T-helper 1 cell treated with Interleukin-12 subunit alpha and Interleukin-12 subunit beta and Interleukin-4 antibody, amounts not matched to agents 30 ng/mL and 1 ng/mL, for 36 hours (primary cell): ENCODE results near the gene ZNF277. TPM values are rescaled to one million over a fixed set of nuclear protein-coding genes. Genes with fewer than 3 reads are reported as not detected.

Source experiments
- intact Hi-C: fragments of 100-400 bp; cut with micrococcal nuclease; formaldehyde crosslinking; loops from one replicate; pipeline ENCODE4 v1.15.1; 2024
- total RNA-seq: library from RNA; stranded (reverse); gene quantifications from 2 replicates; pipeline ENCODE4 v1.2.3, GENCODE V29; 2022

ZNF277 gene
- total RNA-seq, 1 donor from 2014 or later = 14.3 TPM

DNA sequence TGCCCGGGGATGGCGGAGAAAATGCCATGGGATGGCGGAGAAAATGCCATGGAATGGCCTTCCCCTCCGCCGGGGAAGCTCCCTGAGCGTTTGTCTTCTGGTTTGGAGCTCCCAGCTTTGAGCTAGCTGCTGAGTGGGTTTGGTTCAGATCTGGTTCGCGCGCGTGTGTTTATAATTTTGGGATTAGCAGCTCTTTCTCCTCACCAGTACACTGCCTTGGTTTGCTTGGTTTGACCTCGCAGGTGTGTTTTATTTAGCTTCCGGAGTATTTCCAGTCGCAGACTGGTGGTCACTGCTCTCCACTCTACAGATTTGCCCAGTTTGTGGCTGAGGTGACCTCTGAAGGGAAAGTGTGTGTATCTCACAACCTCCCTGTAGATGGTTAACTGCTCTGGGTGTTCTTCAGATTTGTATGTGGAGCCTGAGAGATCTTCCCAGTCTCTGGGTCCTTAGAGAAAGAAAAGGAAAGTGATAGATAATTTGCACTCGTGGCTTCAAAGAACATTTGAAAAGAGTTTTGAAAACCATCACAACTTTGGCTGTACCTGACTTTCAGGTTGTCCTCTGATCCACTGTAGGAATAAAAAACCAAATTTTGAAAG is 597 bp downstream of the ZNF277 start:
- intact Hi-C loops = loop anchor here (1.0 to 10.0 kb wide), 10 partner anchors 183 to 1215 kb away; partner anchors contain the start of genes IFRD1, IMMP2L, SMIM30 and TMEM168

DNA sequence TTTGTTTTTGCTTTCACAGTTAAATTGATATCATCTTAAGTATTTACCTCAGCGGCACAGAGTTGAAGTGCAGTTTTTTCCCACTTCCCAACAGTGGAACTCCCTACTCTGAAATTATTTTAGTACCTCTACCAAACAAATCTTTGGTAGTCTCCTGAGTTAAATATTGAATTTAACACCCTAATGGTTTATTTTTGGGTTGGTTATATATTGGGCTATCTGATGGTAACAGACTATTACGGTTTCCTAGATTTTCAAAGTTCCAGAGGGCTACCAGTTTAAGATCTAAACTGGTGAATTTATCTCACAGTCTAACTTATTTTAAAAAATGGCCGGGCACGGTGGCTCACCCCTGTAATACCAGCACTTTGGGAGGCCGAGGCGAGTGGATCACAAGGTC is 1.3 kb downstream of the ZNF277 start:
- intact Hi-C loops = loop anchor here (5.0 to 10.0 kb wide), 4 partner anchors 463 to 1215 kb away; no protein-coding TSS in a partner anchor

DNA sequence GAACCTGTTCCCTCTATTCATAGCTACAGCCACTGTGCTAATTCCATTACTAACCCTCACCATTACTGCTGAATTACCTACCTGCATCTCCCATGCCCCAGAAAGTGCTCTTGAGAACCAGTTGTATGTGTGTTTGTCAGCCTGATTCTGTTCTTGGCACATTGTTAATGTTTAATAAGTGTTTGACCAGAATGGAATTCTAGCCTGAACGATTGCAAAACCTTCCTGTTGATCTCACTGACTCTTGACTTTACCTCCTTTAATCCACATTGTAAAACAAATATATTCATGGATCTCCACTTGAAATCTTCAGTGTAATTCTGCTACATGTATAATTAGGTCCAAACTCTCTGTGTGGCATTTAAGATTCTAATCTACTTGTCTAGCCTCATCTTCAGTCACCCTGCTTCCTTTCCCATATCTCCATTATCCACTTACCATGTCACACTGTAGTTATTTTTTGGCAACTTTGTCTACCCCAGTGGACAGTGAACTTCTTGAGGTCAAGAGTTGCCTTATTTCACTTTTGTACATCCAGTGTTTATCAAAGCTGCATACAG is 4.9 kb downstream of the ZNF277 start:
- intact Hi-C loops = no loop called here

DNA sequence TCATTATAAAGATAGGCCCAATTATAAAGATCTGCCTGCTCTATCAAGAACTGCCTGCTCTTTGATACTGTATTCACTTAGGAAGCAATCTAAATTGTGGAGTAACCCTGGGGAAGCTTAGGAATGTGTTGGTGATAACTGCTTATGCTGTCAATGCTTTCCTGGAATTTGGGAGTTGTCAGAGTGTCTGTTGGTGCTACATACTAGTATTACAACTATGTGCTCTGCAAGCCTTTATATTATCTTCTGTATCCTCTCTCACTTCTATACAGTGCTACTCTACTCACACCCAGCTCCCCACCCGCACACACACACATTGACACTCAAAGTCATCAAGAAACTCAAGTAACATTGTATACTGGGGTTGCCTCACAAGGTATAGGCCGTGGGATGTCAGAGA is 6.1 kb downstream of the ZNF277 start:
- intact Hi-C loops = no loop called here

DNA sequence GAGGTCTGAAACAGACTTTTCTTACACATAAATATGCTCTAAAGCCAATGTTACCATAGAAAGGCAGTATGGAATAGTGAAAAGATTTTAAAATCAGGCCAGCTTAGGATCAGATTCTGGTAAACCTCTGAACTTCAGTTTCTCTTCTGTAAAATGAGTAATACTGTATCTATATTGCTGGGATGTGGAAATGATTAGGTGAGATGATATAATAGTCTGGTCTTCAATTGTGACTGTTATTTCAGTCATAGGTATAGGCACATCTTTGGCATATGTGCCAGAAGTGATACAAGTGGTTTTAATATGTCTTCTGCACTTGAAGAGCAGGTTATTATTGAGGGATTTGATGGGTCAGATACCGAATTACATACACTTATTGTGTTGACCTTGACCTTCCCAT is 7.2 kb downstream of the ZNF277 start:
- intact Hi-C loops = no loop called here

DNA sequence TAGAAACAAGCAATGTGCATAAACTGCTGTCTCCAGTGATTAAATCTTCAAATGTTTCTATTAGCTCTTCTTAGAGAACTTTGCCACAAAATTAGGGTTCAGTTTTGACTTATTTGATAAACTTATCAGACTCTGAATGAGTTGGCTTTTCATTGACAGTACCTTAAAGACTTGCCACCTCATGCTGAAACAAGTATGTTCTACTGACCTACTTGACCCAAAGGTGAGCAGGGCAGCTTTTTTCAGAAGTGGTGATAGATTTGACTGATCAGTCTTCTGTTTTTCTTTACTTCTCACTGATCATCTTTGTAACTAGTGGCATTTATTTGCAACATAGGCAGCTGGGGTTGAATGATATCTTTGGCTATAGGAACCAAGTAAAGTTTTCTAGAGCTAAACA is 7.8 kb downstream of the ZNF277 start:
- intact Hi-C loops = no loop called here

DNA sequence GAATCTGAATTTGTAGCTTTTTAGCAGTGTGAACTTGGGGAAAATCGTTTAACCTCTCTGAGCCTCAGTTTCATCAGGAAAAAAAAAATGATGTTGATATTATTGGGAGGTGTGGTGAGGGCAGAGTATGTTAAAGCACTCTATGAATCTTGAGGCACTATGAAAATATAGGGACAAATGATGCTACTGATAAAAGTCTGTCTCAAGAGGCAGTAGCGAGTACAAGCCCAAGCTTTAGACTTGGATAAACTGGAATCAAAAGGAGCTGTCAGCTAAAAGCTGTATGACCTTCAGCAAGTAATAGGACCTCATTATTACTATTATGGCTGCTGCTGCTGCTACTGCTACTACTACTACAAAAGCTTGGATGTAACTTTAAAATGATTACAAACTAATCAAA is 8.4 kb downstream of the ZNF277 start:
- intact Hi-C loops = no loop called here

DNA sequence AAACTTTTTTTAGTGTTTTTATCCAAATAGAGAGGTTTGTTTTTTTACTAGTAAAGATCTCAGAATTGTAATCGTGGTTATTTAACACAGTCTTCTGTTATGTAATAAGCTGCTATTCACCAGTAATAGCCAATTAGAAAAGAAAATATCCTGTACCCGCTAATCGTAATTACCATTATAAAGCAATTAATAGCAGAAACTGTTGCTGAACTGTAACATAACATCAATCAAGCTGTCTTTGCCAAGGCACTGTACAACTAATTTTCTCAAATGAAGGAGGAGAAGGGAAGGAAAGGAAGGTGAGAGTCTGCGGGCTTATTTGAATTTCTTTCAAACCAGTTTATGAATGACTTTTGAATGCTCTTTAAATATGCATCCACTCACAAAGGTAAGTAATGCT is 9.3 kb downstream of the ZNF277 start:
- intact Hi-C loops = no loop called here

DNA sequence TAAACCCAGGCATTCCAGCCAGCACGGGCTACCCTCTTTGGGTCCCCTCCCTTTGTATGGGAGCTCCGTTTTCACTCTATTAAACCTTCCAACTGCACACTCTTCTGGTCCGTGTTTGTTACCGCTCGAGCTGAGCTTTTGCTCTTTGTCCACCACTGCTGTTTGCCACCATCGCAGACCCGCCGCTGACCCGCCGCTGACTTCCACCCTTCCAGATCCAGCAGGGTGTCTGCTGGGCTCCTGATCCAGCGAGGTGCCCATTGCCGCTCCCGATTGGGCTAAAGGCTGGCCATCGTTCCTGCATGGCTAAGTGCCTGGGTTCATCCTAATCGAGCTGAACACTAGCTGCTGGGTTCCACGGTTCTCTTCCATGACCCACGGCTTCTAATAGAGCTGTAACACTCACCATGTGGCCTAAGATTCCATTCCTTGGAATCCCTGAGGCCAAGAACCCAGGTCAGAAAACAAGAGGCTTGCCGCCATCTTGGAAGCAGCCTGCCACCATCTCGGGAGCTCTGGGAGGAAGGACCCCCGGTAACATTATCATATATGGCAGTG is 14.5 kb downstream of the ZNF277 start:
- intact Hi-C loops = no loop called here

DNA sequence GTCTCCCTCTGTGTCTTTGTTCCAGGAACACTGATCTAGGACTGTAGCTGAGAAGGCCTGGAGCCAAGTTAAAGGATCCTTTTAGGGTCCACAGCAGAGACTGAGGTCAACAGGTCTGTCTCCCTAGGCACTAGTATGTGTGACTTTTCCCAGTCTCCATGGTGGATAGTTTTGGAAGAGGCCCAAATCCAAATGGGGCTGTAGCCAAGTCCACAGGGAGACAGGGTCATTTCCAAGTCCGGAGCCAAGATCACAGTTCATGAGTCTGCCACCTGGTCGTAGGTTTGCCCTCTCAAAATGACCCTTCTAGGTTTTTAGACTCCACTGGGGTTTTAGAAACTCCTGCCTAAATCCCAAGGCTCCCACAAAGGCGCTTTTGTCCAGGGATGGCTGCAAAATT is 16.8 kb downstream of the ZNF277 start:
- intact Hi-C loops = no loop called here

DNA sequence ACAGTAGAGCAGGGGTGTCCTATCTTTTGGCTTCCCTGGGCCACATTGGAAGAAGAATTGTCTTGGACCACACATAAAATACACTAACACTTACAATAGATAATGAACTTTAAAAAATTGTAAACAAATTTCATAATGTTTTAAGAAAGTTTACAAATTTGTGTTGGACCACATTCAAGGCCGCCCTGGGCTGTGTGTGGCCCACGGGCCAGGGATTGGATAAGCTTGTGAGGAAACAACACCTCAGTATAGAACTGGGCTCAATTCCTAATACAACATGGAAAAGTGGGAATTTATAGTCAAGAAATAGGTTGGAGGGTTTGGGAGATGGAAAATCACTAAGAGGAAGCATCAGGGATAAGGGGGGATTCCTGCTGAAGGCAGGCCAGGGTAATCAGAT is 17.7 kb downstream of the ZNF277 start:
- intact Hi-C loops = no loop called here

DNA sequence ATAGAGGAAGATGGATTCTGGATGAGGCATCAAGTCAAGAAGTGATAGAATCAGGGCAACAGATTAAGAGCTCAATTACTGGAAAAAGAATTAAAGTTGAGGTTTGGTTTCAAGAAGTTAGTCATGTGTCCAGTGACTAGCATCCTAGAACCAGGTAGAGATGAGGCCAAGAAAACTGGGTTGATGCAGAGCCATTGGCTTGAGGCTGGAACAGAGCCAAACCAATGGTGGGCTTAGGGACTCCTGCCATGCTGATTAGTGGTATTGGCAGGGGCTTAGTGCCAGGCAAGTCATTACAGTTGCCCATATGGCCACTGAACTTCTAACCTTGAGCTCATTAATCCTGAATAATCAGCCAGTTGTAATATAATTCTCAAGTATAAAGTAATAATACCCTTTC is 18.5 kb downstream of the ZNF277 start:
- intact Hi-C loops = no loop called here

DNA sequence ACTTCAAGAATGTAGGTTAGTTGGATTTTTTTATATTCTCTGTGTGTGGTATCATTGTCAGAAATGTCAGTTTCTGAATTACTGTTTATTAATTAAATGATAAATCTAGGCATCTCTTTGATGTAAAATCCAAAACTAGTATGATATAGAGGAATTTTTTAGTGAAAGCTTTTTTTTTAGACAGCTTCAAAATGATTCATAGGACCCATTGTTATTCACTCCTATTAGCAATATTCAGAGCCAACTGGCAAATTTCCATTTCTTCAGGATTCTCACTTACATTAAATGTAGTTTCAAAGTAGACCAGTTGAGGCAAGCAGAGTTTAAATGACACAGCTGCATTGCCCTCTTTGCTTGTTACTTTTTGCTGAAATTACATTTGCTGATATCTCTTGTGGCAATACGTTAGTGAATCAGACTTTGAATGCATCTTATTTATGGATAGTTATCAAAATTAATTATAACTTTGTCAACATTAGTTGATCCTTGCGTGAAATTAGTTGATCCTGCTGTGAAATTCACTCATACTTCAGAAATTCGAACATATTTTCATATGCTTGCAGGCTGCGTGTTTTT is 20.3 kb downstream of the ZNF277 start:
- intact Hi-C loops = no loop called here

DNA sequence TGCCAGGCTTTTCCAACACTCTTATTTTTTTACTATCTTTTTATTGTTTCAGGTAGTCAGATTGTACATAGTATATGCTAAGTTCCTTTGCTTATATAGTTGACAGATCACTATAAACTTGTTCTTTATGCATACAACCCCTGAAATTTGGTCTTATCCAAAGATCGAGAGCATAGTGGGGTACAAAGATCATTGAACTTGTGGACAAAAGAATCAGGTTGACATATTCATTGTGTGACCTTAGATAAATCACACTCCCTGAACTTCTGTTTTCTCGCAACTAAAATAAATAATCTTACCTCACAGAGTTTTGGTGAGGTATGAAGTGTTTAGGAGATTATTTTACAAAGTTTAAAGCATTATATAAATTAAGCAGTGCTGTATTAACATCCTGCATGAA is 22.1 kb downstream of the ZNF277 start:
- intact Hi-C loops = no loop called here

DNA sequence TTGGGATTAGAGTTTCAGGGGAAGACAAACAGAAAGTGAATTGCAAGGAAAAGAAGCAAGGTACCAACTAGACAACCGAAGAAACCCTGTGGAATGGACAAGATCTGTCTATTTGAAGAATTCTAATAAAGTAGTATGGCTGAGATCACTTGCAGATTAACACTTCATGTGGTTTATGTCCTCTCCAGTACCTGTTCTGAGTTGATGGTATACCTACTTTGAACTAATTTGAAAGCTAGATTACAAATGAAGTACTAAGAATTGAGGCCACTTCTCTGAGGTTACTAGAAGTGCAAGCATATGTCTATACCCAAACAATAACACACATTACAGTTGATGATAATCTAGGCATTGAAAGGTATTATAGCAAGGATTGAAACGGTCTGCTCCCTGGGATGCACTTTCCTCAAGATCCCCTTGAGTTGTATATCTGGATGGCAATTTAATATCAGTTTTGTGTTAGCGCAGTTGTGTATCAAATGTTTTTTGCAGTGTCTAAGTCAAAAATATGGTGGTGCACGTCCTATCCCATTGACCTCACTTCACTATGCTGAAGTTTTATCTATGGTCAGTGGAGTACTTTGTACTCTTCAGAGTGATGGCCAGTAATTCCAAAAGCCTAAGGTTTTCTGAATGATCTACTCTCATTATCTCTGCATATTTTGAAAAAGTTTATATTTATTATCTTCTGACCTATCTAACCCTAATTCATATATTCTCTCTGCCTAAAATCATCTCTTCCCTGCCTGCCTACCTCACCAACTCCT is 25.9 kb downstream of the ZNF277 start:
- intact Hi-C loops = no loop called here

DNA sequence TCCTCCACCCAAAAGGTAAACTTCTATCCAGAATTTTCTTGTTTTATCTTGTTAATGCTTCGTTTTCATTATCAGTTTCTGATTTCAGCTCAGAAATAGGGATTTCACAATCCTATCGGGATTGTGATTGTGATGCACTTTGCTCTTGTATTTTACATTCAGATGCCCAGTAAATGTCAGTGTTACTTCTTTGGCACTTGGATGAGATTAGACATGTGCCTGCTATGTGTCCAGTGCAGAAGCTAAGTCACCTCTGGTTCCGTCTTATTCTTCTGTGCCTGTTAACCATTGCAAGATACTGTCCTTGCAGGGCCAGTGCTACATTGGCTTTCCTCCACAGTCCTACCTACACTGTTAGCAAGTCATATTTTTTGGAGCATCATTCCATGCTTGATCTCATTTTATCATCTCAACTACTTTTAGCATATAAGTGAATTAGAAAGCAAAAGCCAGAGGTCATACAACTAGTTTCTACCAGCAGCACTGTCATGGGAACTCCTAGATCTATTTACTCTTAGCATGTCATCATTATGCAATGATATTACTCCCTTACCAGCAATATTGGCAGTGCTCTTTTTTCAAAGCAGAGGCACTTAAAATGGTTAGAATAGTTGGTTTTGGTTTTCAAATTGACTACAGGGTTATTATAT is 26.7 kb downstream of the ZNF277 start:
- intact Hi-C loops = no loop called here

DNA sequence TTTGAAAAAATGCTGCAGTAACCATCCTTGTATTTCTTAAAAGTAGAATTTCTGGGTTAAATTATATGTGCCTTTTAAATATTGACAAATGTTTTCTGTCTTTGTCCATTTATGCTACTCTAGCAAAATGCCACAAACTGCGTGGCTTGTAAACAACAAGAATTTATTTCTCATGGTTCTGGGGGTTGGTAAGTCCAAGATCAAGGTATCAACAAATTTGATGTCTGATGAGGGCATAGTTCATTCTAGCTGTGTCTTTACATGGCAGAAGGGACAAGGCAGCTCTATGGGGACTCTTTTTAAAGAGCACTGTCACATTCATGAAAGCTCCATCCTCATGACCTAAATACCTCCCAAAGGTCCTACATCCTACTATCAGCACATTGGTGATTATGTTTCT is 27.7 kb downstream of the ZNF277 start:
- intact Hi-C loops = no loop called here

DNA sequence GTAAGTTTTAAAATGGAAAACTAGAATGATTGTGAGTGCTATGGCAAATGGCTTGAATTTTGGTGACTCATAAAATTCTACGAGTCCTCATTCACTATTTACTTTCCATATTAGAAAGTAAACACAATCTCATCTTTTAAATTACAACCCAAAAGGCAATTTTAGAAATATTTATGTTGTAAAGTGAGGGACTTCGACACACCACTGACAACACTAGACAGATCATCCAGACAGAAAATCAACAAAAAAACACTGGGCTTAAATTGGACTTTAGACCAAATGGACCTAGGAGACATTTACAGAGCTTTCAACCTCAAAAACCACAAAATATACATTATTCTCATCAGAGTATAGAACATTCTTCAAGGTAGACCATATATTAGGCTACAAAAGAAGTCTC is 30.1 kb downstream of the ZNF277 start:
- intact Hi-C loops = no loop called here

DNA sequence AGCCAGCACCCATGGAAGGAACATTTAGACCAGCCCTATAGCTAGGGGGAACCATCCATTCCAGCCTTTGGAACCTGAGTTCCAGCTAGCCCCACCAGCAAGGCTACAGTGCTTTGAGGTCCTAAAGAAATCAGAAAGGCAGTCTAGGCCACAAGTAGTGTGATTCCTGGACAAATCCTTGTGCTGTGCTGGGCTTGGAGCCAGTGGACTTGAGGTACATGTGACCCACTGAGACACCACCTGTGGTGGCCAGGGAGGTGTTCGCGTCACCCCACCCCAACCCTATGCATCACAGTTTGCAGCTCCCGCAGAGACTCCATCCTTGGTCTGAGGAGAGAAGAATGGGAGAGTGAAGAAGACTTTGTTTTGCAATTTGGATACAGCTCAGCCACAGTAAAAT is 31.8 kb downstream of the ZNF277 start:
- intact Hi-C loops = no loop called here

DNA sequence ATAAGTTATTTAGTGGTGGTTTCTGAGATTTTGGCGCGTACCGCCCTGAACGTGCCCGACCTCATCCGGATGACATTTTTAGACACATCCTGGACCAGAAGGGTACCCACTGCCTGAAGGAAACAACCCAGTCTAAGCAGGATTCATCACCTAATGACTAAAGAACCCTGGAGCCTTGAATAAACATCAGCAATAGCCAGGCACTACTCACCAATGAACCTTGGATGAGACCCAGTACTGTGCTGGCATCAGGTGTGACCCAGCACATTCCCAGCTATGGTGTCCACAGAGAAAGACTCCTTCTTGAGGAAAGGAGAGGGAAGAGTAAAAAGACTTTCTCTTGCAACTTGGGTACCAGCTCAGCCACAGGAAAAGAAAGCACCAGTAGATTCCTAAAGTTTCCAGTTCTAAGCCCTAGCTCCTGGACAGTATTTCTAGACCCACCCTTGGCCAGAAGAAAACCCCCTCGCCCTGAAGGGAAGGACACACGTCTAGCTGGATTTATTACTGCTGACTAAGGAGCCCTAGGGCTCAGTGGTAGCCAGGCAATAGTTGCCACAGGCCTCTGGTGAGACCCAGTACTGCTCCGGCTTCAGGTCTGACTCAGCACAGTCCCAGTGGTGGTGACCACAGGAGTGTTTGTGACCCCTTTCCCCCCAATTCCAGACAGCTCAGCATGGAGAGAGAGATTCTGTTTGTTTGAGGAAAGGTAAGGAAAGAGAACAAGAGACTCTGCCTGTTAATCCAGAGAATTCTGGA is 32.5 kb downstream of the ZNF277 start:
- intact Hi-C loops = no loop called here

DNA sequence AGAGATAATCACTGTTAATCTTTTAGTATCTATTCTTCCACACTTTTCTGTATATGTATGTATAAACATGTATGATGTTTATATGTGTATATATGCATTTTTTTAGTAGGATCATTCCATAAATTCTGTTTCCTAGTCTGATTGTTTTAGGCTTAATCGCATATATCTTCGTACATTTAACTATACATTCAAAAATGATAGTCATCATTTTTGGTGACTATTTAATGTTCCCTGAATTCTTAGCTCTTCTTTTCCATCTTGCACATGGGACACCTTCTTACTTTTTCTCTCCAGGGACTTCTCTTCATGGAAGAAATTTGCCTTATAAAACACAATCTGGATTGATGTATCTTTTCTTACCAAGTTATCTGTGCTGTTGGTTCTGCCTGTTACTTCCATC is 42.1 kb downstream of the ZNF277 start:
- intact Hi-C loops = no loop called here
